GM12801 (cell line): Measurements from ENCODE around the gene SLC4A11.

Experiments
- CTCF ChIP-seq: IDR thresholded peaks from one replicate; pipeline ENCODE4 v1.5.1; 2011; ENCODE audit warnings: control low read depth; ENCODE audit not compliant: insufficient read length; ENCODE audit errors: extremely low read depth

The SLC4A11 gene

GRCh38 chr20:3245711-3246110 lies 6.7 kb upstream of the SLC4A11 start:
- TF ChIP-seq CTCF: no peak

GRCh38 chr20:3245156-3245555 lies 6.2 kb upstream of the SLC4A11 start:
- TF ChIP-seq CTCF: no peak

- no peak for TF ChIP-seq CTCF
These were observed 5.6 kb upstream of the SLC4A11 start for GRCh38 chr20:3244613-3245012.

GRCh38 chr20:3243718-3244358 lies 4.8 kb upstream of the SLC4A11 start:
- no peak for TF ChIP-seq CTCF

GRCh38 chr20:3242172-3242692 lies 3.2 kb upstream of the SLC4A11 start:
- TF ChIP-seq CTCF: no peak

- TF ChIP-seq CTCF: no peak
These were observed 1.9 kb upstream of the SLC4A11 start for GRCh38 chr20:3240776-3241363.

- TF ChIP-seq CTCF: no peak
These were observed 1.1 kb upstream of the SLC4A11 start for GRCh38 chr20:3239867-3240775.
